NCI-H2029 treated with DMSO at 0.1 percent for 48 hours (cell line): ENCODE data around the gene IRX2.

ENCODE experiments used
- DNase-seq: peaks from one replicate; lab custom pipeline; 2025; lab: John Stamatoyannopoulos, UW

The IRX2 gene

DNA sequence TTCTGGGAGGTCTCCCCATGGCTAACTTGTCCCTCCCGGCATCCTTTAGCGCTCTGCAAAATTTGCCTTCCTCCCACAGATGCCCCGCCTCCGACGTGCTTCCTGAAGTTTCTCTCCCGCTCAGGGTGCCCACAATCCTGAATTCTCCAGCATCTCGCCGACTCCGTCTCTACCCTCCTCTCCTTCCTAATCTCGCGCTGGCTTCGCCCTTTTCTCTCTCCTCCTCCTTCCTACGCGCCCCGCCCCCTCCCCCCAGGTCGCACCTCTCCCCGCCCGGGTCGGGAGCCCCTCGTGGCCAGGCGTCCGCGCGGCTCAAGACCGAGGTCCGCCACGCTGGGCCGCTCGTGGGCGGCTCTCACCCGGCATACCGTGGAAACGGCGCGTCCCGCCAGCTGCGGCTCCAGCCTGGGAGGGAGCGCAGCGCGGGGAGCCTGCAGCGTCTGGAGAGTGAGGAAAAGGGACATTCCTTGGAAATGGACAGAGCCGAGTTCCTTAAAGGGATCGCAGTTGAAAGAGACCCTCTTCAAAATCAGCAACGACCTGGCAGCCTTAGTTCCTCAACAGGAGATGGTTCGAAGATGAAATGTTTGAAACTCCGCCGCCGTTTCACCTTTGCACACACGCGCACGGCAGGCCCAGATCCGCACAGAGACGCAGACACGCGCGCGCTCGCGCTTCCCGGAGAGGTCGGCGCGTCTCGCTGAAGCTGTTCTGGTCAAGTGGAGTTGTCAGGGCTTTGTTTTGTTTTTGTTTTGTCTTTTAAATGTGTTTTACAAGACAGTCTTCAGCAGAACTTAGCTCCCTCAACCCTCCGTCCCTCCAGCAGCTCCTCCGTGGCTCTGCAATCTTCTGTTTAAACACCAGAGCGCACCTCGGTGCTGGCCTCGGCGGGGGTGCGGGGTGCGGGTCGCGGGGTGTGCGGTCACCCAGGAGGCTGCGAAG is 5.0 kb upstream of the IRX2 start:
- no peak for DNase-seq

GRCh38 chr5:2755681-2756171 is 4.2 kb upstream of the IRX2 start:
- DNase-seq, result no peak

DNA sequence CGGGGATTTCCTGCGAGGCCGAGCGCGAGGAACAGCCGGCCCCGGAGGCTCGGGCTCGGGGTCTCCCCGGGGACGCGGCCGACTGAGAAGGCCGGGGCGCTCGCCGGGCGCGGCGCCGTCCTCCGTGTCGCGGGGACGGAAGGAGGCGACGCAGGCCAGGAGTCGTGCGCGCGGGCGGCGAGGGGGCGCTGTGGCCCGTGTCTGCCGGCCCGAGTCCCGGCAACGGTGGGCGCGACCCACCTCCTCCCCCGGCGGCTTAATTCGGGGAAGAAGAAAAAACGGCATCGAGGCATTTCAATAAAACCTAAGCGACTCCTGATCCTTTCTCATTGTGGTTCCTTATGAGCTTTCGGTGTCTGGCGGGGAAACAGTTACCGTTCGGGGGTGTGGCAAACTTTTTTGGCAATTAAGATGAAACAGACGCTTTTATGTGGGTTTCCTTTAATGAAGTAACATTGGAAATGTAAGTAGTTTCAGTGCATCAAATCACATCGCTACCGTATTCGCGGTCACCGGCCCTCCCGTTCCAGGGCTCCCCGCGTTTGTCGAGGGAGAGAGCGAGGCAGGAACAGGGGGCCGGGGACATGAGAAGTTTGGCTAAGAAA is 3.7 kb upstream of the IRX2 start:
- no peak for DNase-seq

GRCh38 chr5:2754581-2755075 is 3.2 kb upstream of the IRX2 start:
- no peak for DNase-seq

DNA sequence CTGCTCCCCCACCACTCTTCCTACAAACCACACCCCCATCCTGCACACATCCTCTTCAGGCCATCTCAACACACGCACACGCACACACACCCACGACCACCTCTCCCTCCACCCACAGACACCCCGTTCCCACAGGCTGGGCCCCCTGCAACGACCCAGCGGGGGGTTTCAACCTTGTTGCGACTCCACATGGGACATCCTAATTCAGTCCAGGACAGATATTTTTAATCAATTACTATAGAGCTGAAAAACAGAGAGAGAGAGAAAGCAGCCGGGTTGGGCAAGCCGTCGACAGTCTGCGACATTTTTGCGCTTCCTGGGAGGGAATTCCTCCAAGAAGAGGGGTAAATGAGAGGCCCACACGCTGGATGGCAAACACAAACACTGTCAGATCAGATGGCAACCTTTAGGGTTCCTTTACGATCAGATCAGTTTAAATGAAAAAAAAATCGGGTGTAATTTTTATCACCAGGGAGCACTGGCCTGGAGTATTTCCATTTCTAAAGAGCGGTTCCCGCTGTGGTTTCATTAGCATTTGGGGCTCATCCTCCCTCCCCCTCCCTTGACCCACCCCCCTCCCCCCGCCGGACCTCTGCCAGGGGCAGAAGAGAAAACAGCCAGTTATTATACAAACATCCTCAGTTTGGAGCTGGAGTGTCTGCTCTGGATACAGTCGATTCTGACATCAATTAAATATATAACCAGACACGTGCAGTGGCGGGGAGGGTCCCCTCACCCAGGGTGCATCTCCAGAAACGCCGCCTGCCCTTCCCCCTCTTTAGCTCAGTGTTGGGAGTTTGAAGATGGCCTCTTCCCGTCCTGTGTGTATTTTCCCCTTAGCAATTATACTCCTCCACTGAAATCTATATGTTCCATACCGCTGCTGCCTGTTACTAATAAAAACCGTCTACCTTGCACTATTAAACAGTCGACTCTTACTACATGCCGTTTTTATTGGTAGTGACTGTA is 2.3 kb upstream of the IRX2 start:
- DNase-seq, result no peak

- DNase-seq, result no peak
Measured at GRCh38 chr5:2752821-2753439, 1.5 kb upstream of the IRX2 start.

DNA sequence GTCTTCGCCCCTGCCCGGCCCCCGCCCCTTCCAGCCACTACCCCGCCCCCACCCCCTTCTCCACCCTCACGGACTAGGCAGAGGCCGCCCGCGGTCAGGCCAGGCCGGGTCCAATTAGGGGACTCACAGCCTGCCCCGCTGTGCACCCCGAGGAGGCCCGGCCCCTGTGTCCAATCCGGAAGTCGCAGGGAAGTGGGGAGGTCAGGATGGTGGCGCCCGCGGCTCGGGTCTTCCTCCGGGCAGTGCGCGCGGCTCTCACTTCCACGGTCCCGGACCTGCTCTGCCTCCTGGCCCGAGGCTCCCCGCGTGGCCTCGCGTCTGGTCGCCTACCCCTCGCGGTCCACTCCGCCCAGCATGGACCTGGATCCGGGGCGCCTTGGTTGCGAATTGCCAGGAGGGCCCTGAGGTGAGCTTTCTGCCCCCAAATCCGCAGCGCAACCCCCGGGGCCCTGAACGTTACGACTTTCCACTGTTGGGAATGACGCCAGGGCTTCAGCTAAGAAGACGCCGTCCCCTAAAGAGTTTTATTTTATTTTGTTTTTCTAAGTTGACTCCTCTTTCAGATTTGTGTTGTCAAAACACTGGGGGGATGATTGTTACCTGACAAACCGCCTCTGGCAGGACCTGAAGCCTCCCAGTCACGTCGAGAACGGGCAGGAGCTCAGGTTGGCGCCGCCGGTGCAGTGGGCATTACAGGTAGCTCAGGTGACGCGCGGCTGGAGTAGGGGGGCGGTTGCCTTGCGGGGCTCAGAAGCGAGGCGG is 763 bp upstream of the IRX2 start:
- no peak for DNase-seq

DNA sequence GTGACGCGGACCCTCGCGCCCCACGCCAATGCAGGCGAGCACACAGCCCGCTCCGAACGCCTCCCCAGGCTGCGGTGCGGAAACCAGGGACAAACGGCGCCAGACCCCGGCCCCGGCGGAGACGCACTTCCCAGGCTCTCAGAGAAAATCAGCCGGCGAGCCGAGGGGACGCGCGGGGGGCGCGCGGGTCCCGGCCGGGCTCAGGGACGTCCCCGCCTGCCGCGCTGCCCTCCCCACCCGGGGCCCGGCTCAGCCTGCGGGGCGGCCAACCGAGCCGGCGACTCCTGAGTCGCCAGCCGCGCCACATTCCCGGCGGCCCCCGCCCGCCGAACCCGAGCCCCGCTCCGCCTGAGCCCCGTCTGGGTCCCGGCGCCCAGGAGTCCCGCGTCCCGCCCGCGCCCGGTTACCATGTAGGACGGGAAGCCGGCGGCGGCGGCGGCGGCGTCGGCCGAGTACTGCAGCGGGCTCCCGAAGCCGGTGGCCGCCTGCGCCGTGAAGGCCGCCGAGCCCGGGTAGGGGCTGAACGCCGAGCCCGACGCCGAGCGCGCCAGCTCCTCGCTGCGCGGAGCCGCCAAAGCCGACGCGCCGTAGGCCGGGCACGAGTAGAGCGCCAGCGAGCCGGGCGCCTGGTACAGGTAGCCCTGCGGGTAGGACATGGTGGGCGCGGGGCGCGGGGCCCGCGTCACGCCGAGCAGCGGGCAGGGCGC is 566 bp downstream of the IRX2 start:
- DNase-seq, result no peak

- DNase-seq, result no peak
Measured at GRCh38 chr5:2750026-2750757, 1.3 kb downstream of the IRX2 start.

DNA sequence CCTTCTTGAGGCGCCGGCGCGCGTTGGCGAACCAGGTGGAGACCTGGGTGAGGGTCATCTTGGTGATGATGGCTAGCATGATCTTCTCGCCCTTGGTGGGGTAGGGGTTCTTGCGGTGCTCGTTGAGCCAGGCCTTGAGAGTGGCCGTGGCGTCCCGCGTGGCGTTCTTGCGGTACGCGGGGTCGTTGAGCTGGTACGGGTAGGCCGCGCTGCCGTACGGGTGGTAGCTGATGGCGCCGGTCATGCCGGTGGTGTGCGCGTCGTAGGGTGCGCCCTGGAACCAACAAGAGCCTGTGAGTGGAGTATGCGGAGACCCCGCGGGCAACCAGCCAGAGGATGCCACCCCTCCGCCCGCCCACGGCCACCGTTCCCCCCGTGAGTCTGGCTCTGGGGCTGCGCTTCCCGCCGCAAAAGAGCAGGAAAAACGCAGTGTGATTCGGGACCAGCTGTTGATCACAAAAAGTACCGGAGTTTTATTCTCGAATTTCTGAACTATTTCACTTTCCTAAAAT is 1.9 kb downstream of the IRX2 start:
- no peak for DNase-seq

DNA sequence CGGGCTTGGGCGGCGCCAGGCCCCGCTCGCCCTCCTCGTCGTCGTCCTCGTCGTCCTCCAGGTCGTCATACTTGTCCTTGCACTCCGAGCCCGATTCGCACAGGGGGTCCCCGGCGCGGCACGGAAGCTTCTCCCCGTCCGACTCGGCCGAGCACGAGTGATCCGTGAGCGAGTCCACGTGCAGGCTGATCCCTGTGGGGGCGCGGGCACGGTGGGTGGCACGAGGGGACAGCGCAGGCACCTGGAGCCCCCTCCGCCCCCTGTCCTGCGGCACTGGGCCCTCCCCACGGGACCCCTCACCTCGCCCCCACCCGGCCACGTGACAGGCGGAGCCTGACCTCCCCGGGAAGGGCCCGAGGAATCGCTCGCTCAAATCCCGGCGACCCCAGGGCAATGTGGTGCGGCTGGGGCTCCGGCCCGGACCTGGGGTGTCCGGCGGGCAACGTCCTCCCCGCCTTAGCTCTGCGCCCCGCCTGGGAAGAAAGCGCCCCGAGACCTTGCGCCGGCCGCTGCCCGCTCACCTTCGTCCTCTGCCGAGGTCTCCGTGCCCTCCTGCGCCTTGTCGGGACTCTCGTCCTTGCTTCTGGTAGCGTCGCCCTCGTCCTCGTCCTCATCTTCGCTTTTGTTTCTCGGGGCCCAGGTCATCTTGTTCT is 2.5 kb downstream of the IRX2 start:
- no peak for DNase-seq

DNA sequence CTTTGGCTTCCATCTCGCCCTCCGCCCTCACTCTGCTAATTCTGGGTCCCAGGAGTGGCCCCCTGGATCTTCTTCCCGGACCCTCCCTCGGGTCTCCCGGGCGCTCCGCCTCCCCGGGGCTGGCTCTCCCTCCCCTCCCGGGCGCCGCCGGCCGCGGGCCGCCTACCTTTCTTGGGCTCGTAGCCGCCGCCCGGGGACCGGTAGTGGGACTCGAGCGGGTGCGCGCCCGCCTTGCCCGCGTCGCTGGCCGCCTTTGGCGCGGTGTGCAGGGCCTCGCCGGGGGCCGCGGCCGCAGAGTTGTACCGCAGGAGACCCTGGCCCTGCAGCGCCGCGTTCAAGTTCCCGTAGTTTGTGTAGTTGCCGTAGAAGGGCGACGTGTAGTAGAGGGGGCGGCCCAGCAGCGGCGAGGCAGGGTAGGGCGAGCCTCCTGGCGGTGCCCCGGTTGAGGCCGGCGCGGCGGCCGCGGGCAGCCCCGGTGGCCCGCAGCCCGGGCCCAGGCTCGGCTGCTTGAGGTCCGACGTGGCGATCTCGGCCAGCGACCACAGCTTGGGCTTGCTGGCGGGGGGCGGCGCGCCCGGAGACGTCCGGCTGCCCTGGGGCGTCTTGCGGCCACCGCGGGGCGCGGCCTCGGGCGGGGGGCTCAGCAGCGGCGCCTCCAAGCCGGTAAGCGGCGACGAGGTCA is 3.2 kb downstream of the IRX2 start:
- no peak for DNase-seq

GRCh38 chr5:2747363-2748162 is 3.9 kb downstream of the IRX2 start:
- no peak for DNase-seq

DNA sequence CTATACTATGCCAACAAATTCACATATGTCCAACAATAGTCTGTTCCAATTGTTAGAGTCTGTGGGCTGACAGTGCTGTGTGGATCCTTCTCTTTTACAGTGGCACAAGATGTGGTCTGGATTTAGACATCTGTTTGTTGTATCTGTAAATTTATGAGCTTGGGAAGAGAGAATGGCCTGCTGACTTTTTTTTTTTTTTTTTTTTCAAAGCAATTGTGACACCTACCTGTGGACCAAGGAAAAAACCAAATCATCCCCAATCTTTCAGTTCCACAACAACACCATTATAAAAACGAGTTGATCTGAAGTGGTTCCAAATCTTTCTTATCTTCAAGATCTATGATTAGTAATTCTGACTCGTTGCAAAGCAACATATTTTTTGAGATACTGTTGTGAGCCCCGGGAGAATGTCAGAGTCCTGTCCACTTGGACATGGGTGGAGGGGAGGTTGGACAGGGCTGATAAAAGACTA is 4.9 kb downstream of the IRX2 start:
- peak; percentile 73 for DNase-seq

- peak; percentile 77 for DNase-seq
Measured at GRCh38 chr5:2744485-2744884, 7.0 kb downstream of the IRX2 start.

DNA sequence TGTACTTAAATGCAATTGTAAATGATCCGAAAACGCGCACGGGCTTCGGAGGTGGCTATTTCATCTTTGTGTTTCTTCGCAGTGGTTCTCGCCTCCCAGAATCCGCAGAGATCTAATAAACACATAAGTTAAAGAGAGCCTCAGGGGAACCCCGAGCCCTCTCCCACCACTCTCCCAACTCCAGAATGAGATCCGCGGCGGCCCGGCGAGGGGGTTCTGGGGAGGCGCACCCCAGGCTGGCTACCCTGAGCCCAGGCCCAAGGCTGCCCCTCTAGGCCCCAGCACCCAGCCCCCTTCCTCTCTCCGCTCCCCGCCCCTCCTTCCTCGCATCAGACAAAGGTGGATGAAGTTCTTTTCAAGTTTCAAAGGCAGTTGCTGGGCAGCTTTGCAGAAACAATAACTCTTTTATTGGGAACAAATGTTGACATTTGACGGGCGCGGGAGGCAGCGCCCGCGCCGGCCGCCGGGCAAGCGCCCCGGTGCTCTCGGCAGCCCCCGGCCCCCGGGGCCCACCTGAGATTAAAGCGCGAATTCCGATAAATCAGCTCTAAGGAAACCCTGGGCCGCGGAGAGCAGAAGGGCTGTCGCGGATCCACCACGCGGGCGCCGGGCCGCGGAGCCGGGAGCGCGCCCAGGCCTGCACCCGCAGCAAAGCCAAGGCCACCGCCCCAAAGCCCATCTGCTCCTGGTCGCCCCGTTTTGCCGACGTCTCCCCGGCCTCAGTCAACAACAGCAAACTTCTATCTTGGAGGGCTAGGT is 8.4 kb downstream of the IRX2 start:
- DNase-seq, result no peak
